OCI-LY7 (cell line): Measurements from ENCODE around the gene SLC26A11.

Experiments used
- EZH2phosphoT487 ChIP-seq: fragments of 200-600 bp; sonication (generic); IDR thresholded peaks from 2 replicates; pipeline ENCODE4 v1.6.1; 2018; ENCODE audit warnings: low read depth, borderline replicate concordance, mild to moderate bottlenecking, mixed run types, antibody characterized with exemption, low read length, moderate library complexity, mixed read lengths
- TF ChIP-seq, protein P1 (sequence below): fragments of 200-600 bp; sonication (generic); conservative IDR thresholded peaks from 2 replicates; pipeline ENCODE4 v1.5.1; 2014; ENCODE audit warnings: mild to moderate bottlenecking, antibody characterized with exemption, low read length, moderate library complexity, mixed read lengths

DNA sequence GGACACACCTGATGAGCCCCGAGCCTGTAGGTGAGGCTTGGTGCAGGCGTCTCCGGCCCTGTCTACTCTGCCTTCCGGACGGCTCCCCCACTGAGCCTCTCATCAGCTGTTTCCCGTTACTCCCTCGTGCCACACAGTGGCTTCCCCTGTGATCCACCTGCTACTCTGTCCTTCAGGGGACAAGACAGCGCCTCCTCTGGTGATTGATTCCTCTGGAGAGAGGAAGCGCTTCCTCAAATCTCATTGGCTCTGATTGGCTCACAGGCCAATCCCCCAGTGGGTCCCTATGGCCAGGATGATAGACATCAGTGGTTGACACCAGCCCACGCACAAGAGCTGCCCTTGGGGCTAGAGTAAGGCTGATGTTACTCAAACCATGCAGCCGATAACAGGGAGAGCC, 64.4 kb downstream of the SLC26A11 start:
- TF ChIP-seq, protein P1, sequence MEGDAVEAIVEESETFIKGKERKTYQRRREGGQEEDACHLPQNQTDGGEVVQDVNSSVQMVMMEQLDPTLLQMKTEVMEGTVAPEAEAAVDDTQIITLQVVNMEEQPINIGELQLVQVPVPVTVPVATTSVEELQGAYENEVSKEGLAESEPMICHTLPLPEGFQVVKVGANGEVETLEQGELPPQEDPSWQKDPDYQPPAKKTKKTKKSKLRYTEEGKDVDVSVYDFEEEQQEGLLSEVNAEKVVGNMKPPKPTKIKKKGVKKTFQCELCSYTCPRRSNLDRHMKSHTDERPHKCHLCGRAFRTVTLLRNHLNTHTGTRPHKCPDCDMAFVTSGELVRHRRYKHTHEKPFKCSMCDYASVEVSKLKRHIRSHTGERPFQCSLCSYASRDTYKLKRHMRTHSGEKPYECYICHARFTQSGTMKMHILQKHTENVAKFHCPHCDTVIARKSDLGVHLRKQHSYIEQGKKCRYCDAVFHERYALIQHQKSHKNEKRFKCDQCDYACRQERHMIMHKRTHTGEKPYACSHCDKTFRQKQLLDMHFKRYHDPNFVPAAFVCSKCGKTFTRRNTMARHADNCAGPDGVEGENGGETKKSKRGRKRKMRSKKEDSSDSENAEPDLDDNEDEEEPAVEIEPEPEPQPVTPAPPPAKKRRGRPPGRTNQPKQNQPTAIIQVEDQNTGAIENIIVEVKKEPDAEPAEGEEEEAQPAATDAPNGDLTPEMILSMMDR: peak; percentile 41; the same call in 1 of the 2 replicates
- TF ChIP-seq EZH2phosphoT487: no peak
